ENCODE results near the gene DKKL1. TPM values are rescaled to one million over a fixed set of nuclear protein-coding genes. Genes with fewer than 3 reads are reported as not detected.

DKKL1 gene
- polyA plus RNA-seq, 1 donor from 2014 or later: 2.8 TPM

DNA sequence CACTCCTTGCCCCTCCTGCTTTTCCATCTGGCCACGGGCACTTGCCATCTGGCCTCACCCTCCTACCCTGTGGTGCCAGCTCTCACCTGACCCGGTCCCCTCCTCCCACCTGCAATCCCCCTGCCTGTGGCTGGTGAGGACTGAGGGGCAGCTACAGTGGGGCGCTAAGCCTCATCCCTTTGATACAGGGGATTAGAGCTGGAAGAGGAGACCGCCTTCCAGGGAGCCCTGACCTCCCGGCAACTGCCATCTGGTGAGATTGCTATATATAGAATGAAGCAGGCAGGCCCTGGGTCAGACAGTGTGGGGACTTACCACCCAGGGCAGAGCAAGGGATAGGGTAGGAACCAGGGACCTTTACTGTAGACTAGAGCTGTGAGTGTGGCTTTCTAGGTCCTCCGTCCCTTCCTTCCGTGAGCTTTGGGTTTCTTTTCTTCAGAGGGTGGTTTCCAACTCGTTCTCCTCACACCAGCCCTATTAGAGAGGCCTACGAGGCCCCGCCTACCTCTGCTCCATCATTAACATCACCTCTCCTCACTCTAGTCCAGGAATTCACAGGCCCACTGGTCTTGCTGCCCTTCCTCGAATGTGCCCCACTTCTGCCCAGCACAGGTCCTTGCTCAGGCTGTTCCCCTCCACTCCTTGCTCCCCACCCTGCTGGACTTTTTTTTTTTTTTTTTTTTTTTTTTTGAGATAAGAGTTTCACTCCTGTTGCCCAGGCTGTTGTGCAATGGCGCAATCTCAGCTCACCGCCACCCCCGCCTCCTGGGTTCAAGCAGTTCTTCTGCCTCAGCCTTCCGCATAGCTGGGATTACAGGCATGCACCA, 32.1 kb downstream of the DKKL1 start:
- Histone ChIP-seq H3K27me3 (ENCODE audit: insufficient read depth, low read depth, low read length) (no peaks in the 10 kb centered on the region), H3K9me2 (ENCODE audit: insufficient read depth, low read length) (no peaks in the 10 kb centered on the region), H3F3A (ENCODE audit: insufficient read depth, low read length, poor library complexity, severe bottlenecking) (no peaks in the 10 kb centered on the region), H3K79me2 (replicated peaks; ENCODE audit: insufficient read depth, low read length) (no peaks in the 10 kb centered on the region), H4K20me1 (ENCODE audit: insufficient read depth) (no peaks in the 10 kb centered on the region), H3K36me3 (ENCODE audit: insufficient read depth, low read length) (no peaks in the 10 kb centered on the region), H3K4me3 (ENCODE audit: low read length) (no peak overlapping the region), H3K4me2 (ENCODE audit: low read length) (no peak overlapping the region), H3K9ac (ENCODE audit: low read length) (no peak overlapping the region), H3K27ac (ENCODE audit: low read length) (no peak overlapping the region), H2AFZ (ENCODE audit: low read depth, low read length) (no peak overlapping the region), H3K9me3 (ENCODE audit: low read length) (no peaks in the 10 kb centered on the region)
- TF ChIP-seq EZH2 (IDR thresholded peaks at IDR 0.05; ENCODE audit: borderline replicate concordance, insufficient read depth, low read length, poor library complexity, severe bottlenecking) (no peak), EP300 (conservative IDR thresholded peaks at IDR 0.05; ENCODE audit: poor library complexity, severe bottlenecking) (no peak), RAD21 (conservative IDR thresholded peaks at IDR 0.05) (no peak), MXI1 (conservative IDR thresholded peaks at IDR 0.05; ENCODE audit: poor library complexity, severe bottlenecking) (no peak), SMC3 (conservative IDR thresholded peaks at IDR 0.05; ENCODE audit: poor library complexity) (no peak), TAF1 (IDR thresholded peaks at IDR 0.05; ENCODE audit: low read depth) (no peak), POLR2AphosphoS5 (IDR thresholded peaks at IDR 0.05) (no peak)
- TF ChIP-seq, protein P1, sequence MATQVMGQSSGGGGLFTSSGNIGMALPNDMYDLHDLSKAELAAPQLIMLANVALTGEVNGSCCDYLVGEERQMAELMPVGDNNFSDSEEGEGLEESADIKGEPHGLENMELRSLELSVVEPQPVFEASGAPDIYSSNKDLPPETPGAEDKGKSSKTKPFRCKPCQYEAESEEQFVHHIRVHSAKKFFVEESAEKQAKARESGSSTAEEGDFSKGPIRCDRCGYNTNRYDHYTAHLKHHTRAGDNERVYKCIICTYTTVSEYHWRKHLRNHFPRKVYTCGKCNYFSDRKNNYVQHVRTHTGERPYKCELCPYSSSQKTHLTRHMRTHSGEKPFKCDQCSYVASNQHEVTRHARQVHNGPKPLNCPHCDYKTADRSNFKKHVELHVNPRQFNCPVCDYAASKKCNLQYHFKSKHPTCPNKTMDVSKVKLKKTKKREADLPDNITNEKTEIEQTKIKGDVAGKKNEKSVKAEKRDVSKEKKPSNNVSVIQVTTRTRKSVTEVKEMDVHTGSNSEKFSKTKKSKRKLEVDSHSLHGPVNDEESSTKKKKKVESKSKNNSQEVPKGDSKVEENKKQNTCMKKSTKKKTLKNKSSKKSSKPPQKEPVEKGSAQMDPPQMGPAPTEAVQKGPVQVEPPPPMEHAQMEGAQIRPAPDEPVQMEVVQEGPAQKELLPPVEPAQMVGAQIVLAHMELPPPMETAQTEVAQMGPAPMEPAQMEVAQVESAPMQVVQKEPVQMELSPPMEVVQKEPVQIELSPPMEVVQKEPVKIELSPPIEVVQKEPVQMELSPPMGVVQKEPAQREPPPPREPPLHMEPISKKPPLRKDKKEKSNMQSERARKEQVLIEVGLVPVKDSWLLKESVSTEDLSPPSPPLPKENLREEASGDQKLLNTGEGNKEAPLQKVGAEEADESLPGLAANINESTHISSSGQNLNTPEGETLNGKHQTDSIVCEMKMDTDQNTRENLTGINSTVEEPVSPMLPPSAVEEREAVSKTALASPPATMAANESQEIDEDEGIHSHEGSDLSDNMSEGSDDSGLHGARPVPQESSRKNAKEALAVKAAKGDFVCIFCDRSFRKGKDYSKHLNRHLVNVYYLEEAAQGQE (IDR thresholded peaks at IDR 0.05; ENCODE audit: borderline replicate concordance): no peak
- TF ChIP-seq, protein P2, sequence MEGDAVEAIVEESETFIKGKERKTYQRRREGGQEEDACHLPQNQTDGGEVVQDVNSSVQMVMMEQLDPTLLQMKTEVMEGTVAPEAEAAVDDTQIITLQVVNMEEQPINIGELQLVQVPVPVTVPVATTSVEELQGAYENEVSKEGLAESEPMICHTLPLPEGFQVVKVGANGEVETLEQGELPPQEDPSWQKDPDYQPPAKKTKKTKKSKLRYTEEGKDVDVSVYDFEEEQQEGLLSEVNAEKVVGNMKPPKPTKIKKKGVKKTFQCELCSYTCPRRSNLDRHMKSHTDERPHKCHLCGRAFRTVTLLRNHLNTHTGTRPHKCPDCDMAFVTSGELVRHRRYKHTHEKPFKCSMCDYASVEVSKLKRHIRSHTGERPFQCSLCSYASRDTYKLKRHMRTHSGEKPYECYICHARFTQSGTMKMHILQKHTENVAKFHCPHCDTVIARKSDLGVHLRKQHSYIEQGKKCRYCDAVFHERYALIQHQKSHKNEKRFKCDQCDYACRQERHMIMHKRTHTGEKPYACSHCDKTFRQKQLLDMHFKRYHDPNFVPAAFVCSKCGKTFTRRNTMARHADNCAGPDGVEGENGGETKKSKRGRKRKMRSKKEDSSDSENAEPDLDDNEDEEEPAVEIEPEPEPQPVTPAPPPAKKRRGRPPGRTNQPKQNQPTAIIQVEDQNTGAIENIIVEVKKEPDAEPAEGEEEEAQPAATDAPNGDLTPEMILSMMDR (IDR thresholded peaks at IDR 0.05; ENCODE audit: poor library complexity, severe bottlenecking): no peak

DNA sequence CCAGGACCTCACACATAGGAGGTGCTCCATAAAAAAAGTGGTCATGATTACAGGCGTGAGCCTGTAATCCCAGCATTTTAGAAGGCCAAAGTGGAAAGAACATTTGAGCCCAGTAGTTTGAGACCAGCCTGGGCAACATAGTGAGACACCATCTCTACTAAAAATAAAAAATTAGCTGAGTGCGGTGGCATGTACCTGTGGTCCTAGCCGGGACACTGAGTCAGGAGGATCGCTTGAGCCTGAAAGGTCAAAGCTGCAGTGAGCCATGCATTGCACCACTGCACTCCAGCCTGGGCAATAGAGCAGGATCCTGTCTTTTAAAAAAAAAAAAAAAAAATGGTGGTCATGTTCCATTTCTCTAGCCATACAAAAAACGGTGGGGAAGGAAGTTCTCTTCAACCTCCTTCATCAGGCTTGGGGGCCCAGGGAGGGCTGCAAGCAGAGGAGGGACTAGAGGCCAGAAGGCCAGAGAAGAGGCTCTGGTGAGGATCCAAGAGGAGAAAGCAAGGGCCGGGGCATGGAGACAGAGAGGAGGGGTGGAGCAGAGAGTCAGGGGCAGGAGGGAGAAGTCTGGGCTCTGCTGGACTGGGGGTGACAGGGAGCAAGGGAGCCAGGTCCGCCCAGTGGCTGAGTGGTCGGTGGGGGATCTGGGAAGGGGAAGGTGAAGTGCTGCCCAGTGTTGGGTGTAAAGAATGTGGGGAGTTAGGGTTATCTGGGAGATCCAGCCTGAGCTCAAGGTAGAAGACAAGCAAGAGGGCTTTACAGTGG, 33.2 kb downstream of the DKKL1 start:
- H3K9me2 ChIP-seq (ENCODE audit: insufficient read depth, low read length): no peaks in the 10 kb centered on the region
- no peak overlapping the region for H3K4me3 ChIP-seq (ENCODE audit: low read length)
- H4K20me1 ChIP-seq (ENCODE audit: insufficient read depth): no peaks in the 10 kb centered on the region
- H3K9ac ChIP-seq (ENCODE audit: low read length): no peak overlapping the region
- no peaks in the 10 kb centered on the region for H3K36me3 ChIP-seq (ENCODE audit: insufficient read depth, low read length)
- no peak overlapping the region for H2AFZ ChIP-seq (ENCODE audit: low read depth, low read length)
- H3K27ac ChIP-seq (ENCODE audit: low read length): no peak overlapping the region
- no peaks in the 10 kb centered on the region for H3K27me3 ChIP-seq (ENCODE audit: insufficient read depth, low read depth, low read length)
- H3K4me2 ChIP-seq (ENCODE audit: low read length): no peak overlapping the region
- no peaks in the 10 kb centered on the region for H3K9me3 ChIP-seq (ENCODE audit: low read length)
- no peaks in the 10 kb centered on the region for H3K79me2 ChIP-seq (replicated peaks; ENCODE audit: insufficient read depth, low read length)
- H3F3A ChIP-seq (ENCODE audit: insufficient read depth, low read length, poor library complexity, severe bottlenecking): no peaks in the 10 kb centered on the region
- TF ChIP-seq, protein P1 (IDR thresholded peaks at IDR 0.05; ENCODE audit: borderline replicate concordance): no peak
- TF ChIP-seq SMC3 (conservative IDR thresholded peaks at IDR 0.05; ENCODE audit: poor library complexity) (no peak), POLR2AphosphoS5 (IDR thresholded peaks at IDR 0.05) (no peak), MXI1 (conservative IDR thresholded peaks at IDR 0.05; ENCODE audit: poor library complexity, severe bottlenecking) (no peak)
- TF ChIP-seq, protein P2 (IDR thresholded peaks at IDR 0.05; ENCODE audit: poor library complexity, severe bottlenecking): no peak
